ENCODE measurements around the gene POC1A. TPM values are rescaled to one million over a fixed set of nuclear protein-coding genes. Genes with fewer than 3 reads are reported as not detected.

The POC1A gene
- total and polyA plus RNA-seq, 2 of the 4 experiments (the other 2 are of a cell fraction) = 10.6 to 11.5 TPM

DNA sequence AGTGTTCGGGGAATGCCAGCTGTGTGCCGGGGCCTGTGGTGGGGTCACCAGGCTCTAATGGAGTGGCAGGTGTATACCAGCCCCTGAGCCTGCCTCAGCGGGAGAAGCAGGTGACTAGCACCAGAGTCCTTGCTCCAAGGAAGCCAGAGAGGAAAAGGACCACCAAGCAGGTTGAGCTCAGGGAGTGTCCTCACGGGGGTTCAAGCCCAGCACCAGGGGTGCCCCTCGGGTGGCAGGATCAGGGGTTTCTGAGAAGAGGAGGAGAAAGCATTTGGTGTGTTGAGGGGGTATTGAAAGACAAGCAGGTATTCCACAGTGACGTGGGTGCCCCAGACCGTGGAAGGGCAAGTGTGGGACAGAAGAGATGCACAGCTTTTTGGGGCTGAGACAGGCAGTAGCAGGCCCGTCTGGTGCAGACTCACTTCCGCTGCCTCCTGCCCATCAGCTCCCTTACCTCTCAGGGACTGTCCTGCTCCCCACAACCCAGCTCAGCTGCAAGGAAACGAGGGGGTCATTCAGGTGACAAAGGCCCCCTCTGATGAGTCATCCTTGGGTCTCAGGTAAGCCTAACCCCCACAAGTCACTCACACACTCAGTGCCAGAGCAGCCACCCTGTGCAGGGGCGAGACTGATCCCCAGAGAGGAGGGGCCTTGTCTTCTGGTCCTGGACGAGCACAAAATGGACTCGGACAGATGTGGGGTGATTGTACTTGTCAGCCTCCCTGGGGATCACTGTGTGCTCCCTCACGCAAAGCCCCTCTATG lies 21.4 kb upstream of the POC1A start:
- Histone ChIP-seq H3K4me2 (ENCODE audit: low read depth, low read length) (no peak overlapping the region), H2AFZ (replicated peaks; ENCODE audit: low read length, poor library complexity) (no peak overlapping the region), H3K9me1 (ENCODE audit: insufficient read depth, low read length) (peaks cover 23% of the 10 kb centered on the region), H3K4me1 (ENCODE audit: control insufficient read depth, insufficient read depth, low read length) (peaks cover 13% of the 10 kb centered on the region), H3K9me3 (ENCODE audit: control insufficient read depth, insufficient read depth, low read length) (no peaks in the 10 kb centered on the region), H3K27me3 (ENCODE audit: control insufficient read depth, insufficient read depth, low read length) (peaks cover 9% of the 10 kb centered on the region), H2BK5ac (ENCODE audit: low read depth, low read length, poor library complexity, severe bottlenecking) (no peak overlapping the region), H3K18ac (ENCODE audit: low read depth, low read length) (no peak overlapping the region), H4K8ac (ENCODE audit: low read depth in 2 of 2, low read length in 2 of 2) (no peak overlapping the region), H2AK9ac (replicated peaks; ENCODE audit: low read depth, low read length, poor library complexity) (no peak overlapping the region), H3K56ac (ENCODE audit: extremely low read depth, insufficient read depth, low read length) (no peak overlapping the region), H2AK5ac (ENCODE audit: low read depth, low read length) (no peak overlapping the region), H3K79me1 (ENCODE audit: low read depth in 1 of 2, low read length in 2 of 2) (no peaks in the 10 kb centered on the region), H3K14ac (replicated peaks; ENCODE audit: low read depth, low read length) (no peak overlapping the region), H4K20me1 (ENCODE audit: insufficient read depth, low read length) (no peaks in the 10 kb centered on the region), H4K91ac (ENCODE audit: insufficient read depth, low read depth, low read length) (no peak overlapping the region), H2BK120ac (ENCODE audit: low read depth, low read length) (no peak overlapping the region), H2BK20ac (ENCODE audit: low read depth, low read length) (no peak overlapping the region; the same call in 1 of the 2 replicates), H3K36me3 (ENCODE audit: control insufficient read depth, insufficient read depth, low read length) (no peaks in the 10 kb centered on the region), H4K5ac (ENCODE audit: low read depth, low read length) (no peak overlapping the region), H3K4ac (ENCODE audit: low read depth, low read length) (no peak overlapping the region), H3K23ac (ENCODE audit: low read depth, low read length) (no peak overlapping the region), H3K9ac (ENCODE audit: low read depth, low read length) (no peak overlapping the region), H2BK15ac (ENCODE audit: low read depth, low read length) (no peak overlapping the region), H3K4me3 (ENCODE audit: insufficient read depth, low read depth, low read length) (no peak overlapping the region), H3K27ac (ENCODE audit: insufficient read depth, low read length) (no peak overlapping the region)
- dilution Hi-C loops (cut with HindIII; ENCODE audit: low sequenced_read_pairs, unreplicated experiment) = no loop called here
- intact Hi-C loops (cut with micrococcal nuclease) = no loop called here
- WGBS, 2 experiments (ENCODE audit: extremely low coverage in 2 of 2, insufficient read length in 1 of 2) = 90% methylated on average over 4 of the region's 14 CpGs; no CpG with 5 or more reads in 1 of the 2 experiments
- TF ChIP-seq RFX5 (IDR thresholded peaks at IDR 0.05; ENCODE audit: low read depth, low read length) = no peak
- TF ChIP-seq, protein P1, sequence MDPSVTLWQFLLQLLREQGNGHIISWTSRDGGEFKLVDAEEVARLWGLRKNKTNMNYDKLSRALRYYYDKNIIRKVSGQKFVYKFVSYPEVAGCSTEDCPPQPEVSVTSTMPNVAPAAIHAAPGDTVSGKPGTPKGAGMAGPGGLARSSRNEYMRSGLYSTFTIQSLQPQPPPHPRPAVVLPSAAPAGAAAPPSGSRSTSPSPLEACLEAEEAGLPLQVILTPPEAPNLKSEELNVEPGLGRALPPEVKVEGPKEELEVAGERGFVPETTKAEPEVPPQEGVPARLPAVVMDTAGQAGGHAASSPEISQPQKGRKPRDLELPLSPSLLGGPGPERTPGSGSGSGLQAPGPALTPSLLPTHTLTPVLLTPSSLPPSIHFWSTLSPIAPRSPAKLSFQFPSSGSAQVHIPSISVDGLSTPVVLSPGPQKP (IDR thresholded peaks at IDR 0.05; ENCODE audit: borderline replicate concordance, low read depth, low read length) = no peak
- no peak for TF ChIP-seq RAD21 (IDR thresholded peaks at IDR 0.05; ENCODE audit: low read length)
- no peak for TF ChIP-seq RCOR1 (IDR thresholded peaks at IDR 0.05; ENCODE audit: insufficient replicate concordance, low read length)
- no peak for TF ChIP-seq BHLHE40 (IDR thresholded peaks at IDR 0.05; ENCODE audit: low read depth, low read length)
- TF ChIP-seq MAZ (IDR thresholded peaks at IDR 0.05; ENCODE audit: borderline replicate concordance, low read depth, low read length) = no peak
- no peak for TF ChIP-seq FOS (IDR thresholded peaks at IDR 0.05; ENCODE audit: low read depth, low read length)
- TF ChIP-seq CTCF (conservative IDR thresholded peaks at IDR 0.05; ENCODE audit: low read depth, low read length) = no peak
- no peak for TF ChIP-seq CEBPB (IDR thresholded peaks at IDR 0.05; ENCODE audit: low read depth, low read length)
- TF ChIP-seq CHD1 (IDR thresholded peaks at IDR 0.05; ENCODE audit: low read depth, low read length) = no peak
- no peak for TF ChIP-seq NFE2L2 (IDR thresholded peaks at IDR 0.05; ENCODE audit: low read depth, low read length)
- TF ChIP-seq, protein P2, sequence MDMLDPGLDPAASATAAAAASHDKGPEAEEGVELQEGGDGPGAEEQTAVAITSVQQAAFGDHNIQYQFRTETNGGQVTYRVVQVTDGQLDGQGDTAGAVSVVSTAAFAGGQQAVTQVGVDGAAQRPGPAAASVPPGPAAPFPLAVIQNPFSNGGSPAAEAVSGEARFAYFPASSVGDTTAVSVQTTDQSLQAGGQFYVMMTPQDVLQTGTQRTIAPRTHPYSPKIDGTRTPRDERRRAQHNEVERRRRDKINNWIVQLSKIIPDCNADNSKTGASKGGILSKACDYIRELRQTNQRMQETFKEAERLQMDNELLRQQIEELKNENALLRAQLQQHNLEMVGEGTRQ (IDR thresholded peaks at IDR 0.05; ENCODE audit: low read depth, low read length) = no peak
- no peak for DNase-seq
- in situ Hi-C loops (cut with MboI; ENCODE audit: low sequenced_read_pairs) = no loop called here
- POLR2A ChIA-PET (ENCODE audit: unreplicated experiment) = no interaction called here
- BruUV-seq (replicated peaks) = no TSS peak
- ATAC-seq (ENCODE audit: low read depth) = no peak
- CTCF ChIA-PET = interaction anchor here (0.6 kb wide), 1 partner anchor 19 kb away, joined by 3 read pairs; no protein-coding TSS in a partner anchor

All from IMR-90 (cell line).